Stomach (tissue), 9 donors: ENCODE results near the gene GLS. TPM values are rescaled to one million over a fixed set of nuclear protein-coding genes. Genes with fewer than 3 reads are reported as not detected.
A peak's percentile ranks its signal among the peaks of the same experiment; 100 is the strongest.

ENCODE experiments used
- DNase-seq, 2 donors: peaks; one replicate each; pipeline versions ENCODE4 v3.0.0 to v3.0.0-alpha.2; 2013 to 2019
- H3K27ac ChIP-seq, 5 donors: fragments of 200-600 bp in 4 of 5; sonication (generic) in 4 of 5; one replicate each; pipeline ENCODE4 v1.5.1; 2013 to 2019; ENCODE audit warnings: mild to moderate bottlenecking in 1 of 5, moderate library complexity in 1 of 5
- H3K27me3 ChIP-seq, 3 donors: fragments of 200-600 bp; sonication (generic); one replicate each; pipeline ENCODE4 v1.5.1; 2017 to 2019; ENCODE audit warnings: mixed run types in 1 of 3
- H3K36me3 ChIP-seq, 4 donors: fragments of 200-600 bp; sonication (generic); 1 replicate in 3 of 4; 2 replicates in 1 of 4; pipeline ENCODE4 v1.5.1; 2016 to 2019
- H3K4me1 ChIP-seq, 4 donors: fragments of 200-600 bp; sonication (generic); one replicate each; pipeline ENCODE4 v1.5.1; 2016 to 2019
- H3K4me3 ChIP-seq, 4 donors: fragments of 200-600 bp; sonication (generic) in 3 of 4; one replicate each; pipeline ENCODE4 v1.5.1; 2016 to 2019; ENCODE audit warnings: mild to moderate bottlenecking in 1 of 4
- H3K9me3 ChIP-seq, 4 donors: fragments of 200-600 bp; sonication (generic); one replicate each; pipeline ENCODE4 v1.5.1; 2016 to 2019
- EP300 ChIP-seq: sonication (generic); formaldehyde crosslinking; IDR thresholded peaks from one replicate; pipeline ENCODE4 v1.6.1; 2017; ENCODE audit warnings: antibody characterized with exemption
- POLR2A ChIP-seq, 4 donors: fragments of 450-650 bp; IDR thresholded peaks; one replicate each; pipeline ENCODE4 v1.6.1; 2016; ENCODE audit warnings: antibody characterized with exemption in 4 of 4, control low read depth in 2 of 4, mild to moderate bottlenecking in 1 of 4, moderate library complexity in 1 of 4
- POLR2AphosphoS5 ChIP-seq, 3 donors: sonication (generic); formaldehyde crosslinking; IDR thresholded peaks; one replicate each; pipeline ENCODE4 v1.6.1; 2016; ENCODE audit warnings: antibody characterized with exemption in 3 of 3
- WGBS, 5 donors: extraction: QIAGEN DNeasy Blood & Tissue Kit in 3 of 5; methylation state at CpG; one replicate each; pipeline versions ENCODE4 v1.1.5 to v1.1.7; 2013 to 2018; 5-methylcytosine and 5-hydroxymethylcytosine counted together
- intact Hi-C: fragments of 100-400 bp; cut with DNase I; formaldehyde crosslinking; loops from one replicate; pipeline ENCODE4 v1.15.1; 2023; ENCODE audit warnings: low total_unique reads
- polyA plus RNA-seq, 3 donors: library from polyadenylated mRNA; stranded (reverse); fragments of 200-250 nt; gene quantifications; one replicate each; pipeline ENCODE4 v1.2.3, GENCODE V29; 2013
- total RNA-seq, 5 donors: library from RNA; depleted of rRNA; stranded (reverse); fragments of >200 nt; gene quantifications; one replicate each; pipeline versions ENCODE4 v1.1.0 to v1.2.3, GENCODE V29; 2014 to 2016
- TF ChIP-seq, protein P1 (sequence below), 7 experiments: fragments of 450-650 bp in 4 of 7; fragments of 200-600 bp in 3 of 7; sonication (generic) in 3 of 7; IDR thresholded peaks; one replicate each; pipeline ENCODE4 v1.5.1; 2016 to 2019; ENCODE audit warnings: antibody characterized with exemption in 7 of 7, control low read depth in 2 of 7, mild to moderate bottlenecking in 1 of 7
- donor health status: healthy with polysubstance abuse.
- donor health status: Bipolar disorder and iron deficiency.
- donor health status: healthy.

The GLS gene
- total and polyA plus RNA-seq, 8 donors: 9.6 to 353 (median 109) TPM

DNA sequence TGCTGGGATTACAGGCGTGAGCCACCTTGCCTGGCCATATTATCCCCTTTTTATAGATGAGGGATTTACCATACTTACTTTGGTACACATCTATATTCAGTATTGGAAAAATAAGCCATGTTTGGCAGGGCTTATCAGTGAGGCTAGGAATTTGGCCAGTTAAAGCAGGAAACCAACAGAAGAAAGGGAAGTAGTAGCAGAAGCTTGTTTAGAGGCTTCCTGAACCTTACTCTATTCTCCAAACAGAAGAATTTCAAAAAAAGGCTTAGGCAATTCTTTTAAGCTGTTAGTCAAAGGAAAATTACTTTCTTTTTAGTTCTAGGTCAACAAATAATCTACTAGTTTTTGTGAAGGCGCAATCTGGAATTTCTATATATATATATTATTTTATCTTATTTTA is 3.2 kb upstream of the GLS start:
- Histone ChIP-seq H3K27me3 (no peaks in the 10 kb centered on the region), H3K27ac (no peak overlapping the region), H3K4me3 (no peak overlapping the region), H3K4me1 (peaks cover 0 to 15% (median 5%) of the 10 kb centered on the region in 4 donors), H3K9me3 (no peaks in the 10 kb centered on the region), H3K36me3 (no peaks in the 10 kb centered on the region)
- DNase-seq: no peak
- TF ChIP-seq EP300 (no peak), POLR2A (IDR thresholded peaks at IDR 0.05) (no peak)
- 76 to 97% (median 87%) methylated on average over 2 of the region's 2 CpGs for WGBS, 5 donors
- intact Hi-C loops: no loop called here

- DNase-seq: no peak
- no peaks in the 10 kb centered on the region for H3K27me3 ChIP-seq
- WGBS, 5 donors: 33 to 42% (median 38%) methylated on average over 26 to 28 of the region's 28 CpGs
- TF ChIP-seq POLR2A (IDR thresholded peaks at IDR 0.05): no peak
- no peak for TF ChIP-seq EP300
- TF ChIP-seq POLR2AphosphoS5 (IDR thresholded peaks at IDR 0.05): no peak
- TF ChIP-seq, protein P1, sequence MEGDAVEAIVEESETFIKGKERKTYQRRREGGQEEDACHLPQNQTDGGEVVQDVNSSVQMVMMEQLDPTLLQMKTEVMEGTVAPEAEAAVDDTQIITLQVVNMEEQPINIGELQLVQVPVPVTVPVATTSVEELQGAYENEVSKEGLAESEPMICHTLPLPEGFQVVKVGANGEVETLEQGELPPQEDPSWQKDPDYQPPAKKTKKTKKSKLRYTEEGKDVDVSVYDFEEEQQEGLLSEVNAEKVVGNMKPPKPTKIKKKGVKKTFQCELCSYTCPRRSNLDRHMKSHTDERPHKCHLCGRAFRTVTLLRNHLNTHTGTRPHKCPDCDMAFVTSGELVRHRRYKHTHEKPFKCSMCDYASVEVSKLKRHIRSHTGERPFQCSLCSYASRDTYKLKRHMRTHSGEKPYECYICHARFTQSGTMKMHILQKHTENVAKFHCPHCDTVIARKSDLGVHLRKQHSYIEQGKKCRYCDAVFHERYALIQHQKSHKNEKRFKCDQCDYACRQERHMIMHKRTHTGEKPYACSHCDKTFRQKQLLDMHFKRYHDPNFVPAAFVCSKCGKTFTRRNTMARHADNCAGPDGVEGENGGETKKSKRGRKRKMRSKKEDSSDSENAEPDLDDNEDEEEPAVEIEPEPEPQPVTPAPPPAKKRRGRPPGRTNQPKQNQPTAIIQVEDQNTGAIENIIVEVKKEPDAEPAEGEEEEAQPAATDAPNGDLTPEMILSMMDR (IDR thresholded peaks at IDR 0.05): no peak
- peaks cover 9 to 36% (median 21%) of the 10 kb centered on the region in 4 donors for H3K4me1 ChIP-seq
- H3K36me3 ChIP-seq: no peaks in the 10 kb centered on the region
- H3K4me3 ChIP-seq: peak overlapping the region; percentile 67 to 93 (median 88)
- H3K9me3 ChIP-seq: no peaks in the 10 kb centered on the region
- H3K27ac ChIP-seq: peak overlapping the region; percentile 86 to 98 (median 95)
- intact Hi-C loops: no loop called here
These were observed 895 bp upstream of the GLS start for GRCh38 chr2:190879474-190880377.

GRCh38 chr2:190881084-190881597 is 520 bp downstream of the GLS start:
- WGBS, 5 donors: 0% methylated on average over 27 to 60 of the region's 60 CpGs
- intact Hi-C loops: no loop called here
- Histone ChIP-seq H3K4me1 (peaks cover 9 to 51% (median 28%) of the 10 kb centered on the region in 4 donors), H3K4me3 (peak overlapping the region; percentile 67 to 93 (median 88)), H3K9me3 (no peaks in the 10 kb centered on the region), H3K36me3 (no peaks in the 10 kb centered on the region), H3K27me3 (no peaks in the 10 kb centered on the region), H3K27ac (peak overlapping the region; percentile 93 to 98 (median 97))
- DNase-seq: no peak
- no peak for TF ChIP-seq POLR2AphosphoS5 (IDR thresholded peaks at IDR 0.05)
- no peak for TF ChIP-seq EP300
- TF ChIP-seq, protein P1 (IDR thresholded peaks at IDR 0.05): no peak
- no peak for TF ChIP-seq POLR2A (IDR thresholded peaks at IDR 0.05)

DNA sequence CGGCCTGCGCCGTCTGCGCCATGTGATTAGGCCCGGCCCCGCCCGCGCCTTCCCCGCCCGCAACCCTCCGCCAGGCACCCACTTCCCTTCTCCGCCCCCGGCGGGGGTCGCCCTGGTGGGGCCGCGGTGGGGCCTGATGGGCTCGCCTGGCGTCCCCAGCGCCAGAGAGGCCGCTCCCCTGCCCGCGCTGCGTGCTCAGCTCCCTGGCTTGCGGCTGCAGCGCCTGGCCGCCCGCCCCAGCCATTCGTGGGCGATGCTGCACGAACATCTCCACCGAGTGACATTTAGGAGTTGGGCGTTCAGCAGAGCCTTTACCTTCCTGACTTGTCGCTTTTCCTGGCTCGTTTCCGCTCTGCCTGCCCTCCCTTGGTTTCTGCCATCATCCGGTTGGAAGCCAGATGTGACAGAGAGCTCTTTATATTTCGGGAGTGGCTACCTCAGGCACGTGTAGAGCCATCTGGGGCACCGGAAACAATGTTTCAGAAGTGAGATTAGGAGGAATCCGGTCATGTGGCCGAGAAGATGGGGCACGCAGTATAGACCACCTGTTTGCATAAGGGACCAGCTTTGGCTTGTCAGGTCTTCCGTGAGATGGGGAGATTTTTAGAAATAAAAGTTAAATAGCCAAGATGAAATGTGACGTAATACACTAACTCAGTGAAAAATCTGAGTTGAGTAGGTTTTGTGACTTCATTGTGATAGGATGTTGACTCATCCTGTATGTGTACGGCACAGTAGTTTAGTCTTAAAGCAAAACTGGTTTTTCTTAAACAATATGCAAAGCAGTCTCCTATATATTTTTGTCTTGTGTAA is 1.2 kb downstream of the GLS start:
- peak; percentile 59 to 91 for DNase-seq
- Histone ChIP-seq H3K9me3 (no peaks in the 10 kb centered on the region), H3K36me3 (no peaks in the 10 kb centered on the region), H3K4me1 (peaks cover 10 to 57% (median 32%) of the 10 kb centered on the region in 4 donors), H3K27ac (peak overlapping the region; percentile 93 to 98 (median 97)), H3K27me3 (no peaks in the 10 kb centered on the region), H3K4me3 (peak overlapping the region; percentile 67 to 93 (median 88))
- intact Hi-C loops: no loop called here
- whole genome bisulfite sequencing, 5 donors: 0 to 1% (median 1%) methylated on average over 17 to 46 of the region's 46 CpGs
- TF ChIP-seq, protein P1 (IDR thresholded peaks at IDR 0.05): no peak
- TF ChIP-seq POLR2AphosphoS5 (IDR thresholded peaks at IDR 0.05) (peak in 1 of 3 donors; percentile 46), EP300 (no peak), POLR2A (IDR thresholded peaks at IDR 0.05) (no peak)
